ENCODE measurements around the gene SLC35F1.

SLC35F1 gene

GRCh38 chr6:118252474-118252873 is 345.4 kb downstream of the SLC35F1 start:
- in situ Hi-C loops (cut with MboI; ENCODE audit: low sequenced_read_pairs) = no loop called here

GRCh38 chr6:118253741-118254140 is 346.7 kb downstream of the SLC35F1 start:
- in situ Hi-C loops (cut with MboI; ENCODE audit: low sequenced_read_pairs) = no loop called here

- in situ Hi-C loops (cut with MboI; ENCODE audit: low sequenced_read_pairs) = no loop called here
Measured at GRCh38 chr6:118260833-118261232, 353.8 kb downstream of the SLC35F1 start.

GRCh38 chr6:118263921-118264486 is 356.9 kb downstream of the SLC35F1 start:
- in situ Hi-C loops (cut with MboI; ENCODE audit: low sequenced_read_pairs) = no loop called here

- in situ Hi-C loops (cut with MboI; ENCODE audit: low sequenced_read_pairs) = no loop called here
Measured at GRCh38 chr6:118269659-118270058, 362.6 kb downstream of the SLC35F1 start.

GRCh38 chr6:118277631-118278030 is 370.6 kb downstream of the SLC35F1 start:
- in situ Hi-C loops (cut with MboI; ENCODE audit: low sequenced_read_pairs) = no loop called here

- in situ Hi-C loops (cut with MboI; ENCODE audit: low sequenced_read_pairs) = no loop called here
Measured at GRCh38 chr6:118280210-118280609, 373.1 kb downstream of the SLC35F1 start.

GRCh38 chr6:118281291-118281690 is 374.2 kb downstream of the SLC35F1 start:
- in situ Hi-C loops (cut with MboI; ENCODE audit: low sequenced_read_pairs) = no loop called here

GRCh38 chr6:118283766-118284165 is 376.7 kb downstream of the SLC35F1 start:
- in situ Hi-C loops (cut with MboI; ENCODE audit: low sequenced_read_pairs) = no loop called here

GRCh38 chr6:118284736-118285360 is 377.8 kb downstream of the SLC35F1 start:
- in situ Hi-C loops (cut with MboI; ENCODE audit: low sequenced_read_pairs) = no loop called here

- in situ Hi-C loops (cut with MboI; ENCODE audit: low sequenced_read_pairs) = no loop called here
Measured at GRCh38 chr6:118285791-118286190, 378.7 kb downstream of the SLC35F1 start.

GRCh38 chr6:118288355-118289124 is 381.5 kb downstream of the SLC35F1 start:
- in situ Hi-C loops (cut with MboI; ENCODE audit: low sequenced_read_pairs) = no loop called here

- in situ Hi-C loops (cut with MboI; ENCODE audit: low sequenced_read_pairs) = no loop called here
Measured at GRCh38 chr6:118292558-118292957, 385.5 kb downstream of the SLC35F1 start.

GRCh38 chr6:118294906-118295305 is 387.8 kb downstream of the SLC35F1 start:
- in situ Hi-C loops (cut with MboI; ENCODE audit: low sequenced_read_pairs) = no loop called here

- in situ Hi-C loops (cut with MboI; ENCODE audit: low sequenced_read_pairs) = no loop called here
Measured at GRCh38 chr6:118295336-118295735, 388.3 kb downstream of the SLC35F1 start.

- in situ Hi-C loops (cut with MboI; ENCODE audit: low sequenced_read_pairs) = no loop called here
Measured at GRCh38 chr6:118296129-118296901, 389.3 kb downstream of the SLC35F1 start.

GRCh38 chr6:118297821-118298220 is 390.8 kb downstream of the SLC35F1 start:
- in situ Hi-C loops (cut with MboI; ENCODE audit: low sequenced_read_pairs) = no loop called here

- in situ Hi-C loops (cut with MboI; ENCODE audit: low sequenced_read_pairs) = no loop called here
Measured at GRCh38 chr6:118298476-118299427, 391.7 kb downstream of the SLC35F1 start.

GRCh38 chr6:118299457-118299856 is 392.4 kb downstream of the SLC35F1 start:
- in situ Hi-C loops (cut with MboI; ENCODE audit: low sequenced_read_pairs) = no loop called here

- in situ Hi-C loops (cut with MboI; ENCODE audit: low sequenced_read_pairs) = no loop called here
Measured at GRCh38 chr6:118304321-118304720, 397.3 kb downstream of the SLC35F1 start.
